Astrocyte of the cerebellum (primary cell): Measurements from ENCODE around the gene FAM151A.

Source experiments
- DNase-seq: peaks from one replicate; pipeline ENCODE4 v3.0.0-alpha.2; 2011; ENCODE audit warnings: low read depth
- H3K4me3 ChIP-seq: 2 replicates; pipeline ENCODE4 v1.5.1; 2011; ENCODE audit warnings: mild to moderate bottlenecking, low read depth, low read length, moderate library complexity
- CTCF ChIP-seq: IDR thresholded peaks from 2 replicates; pipeline ENCODE4 v1.5.1; 2012; ENCODE audit warnings: low read length, low read depth, moderate library complexity, mild to moderate bottlenecking; ENCODE audit errors: missing control alignments
- in situ Hi-C: cut with HindIII; loops from 2 replicates; pipeline ENCODE4 v1.10.0; 2017; ENCODE audit warnings: low sequenced_read_pairs

Gene FAM151A

GRCh38 chr1:54580856-54581550, 42.3 kb downstream of the FAM151A start:
- no peak for DNase-seq
- TF ChIP-seq CTCF: no peak
- no peak overlapping the region for H3K4me3 ChIP-seq
- in situ Hi-C loops: no loop called here

- no peak for DNase-seq
- no peak overlapping the region for H3K4me3 ChIP-seq
- in situ Hi-C loops: no loop called here
- no peak for TF ChIP-seq CTCF
Measured at GRCh38 chr1:54579337-54579781, 44.0 kb downstream of the FAM151A start.

- DNase-seq: peak; percentile 32
- no peak overlapping the region for H3K4me3 ChIP-seq
- no peak for TF ChIP-seq CTCF
- in situ Hi-C loops: no loop called here
Measured at GRCh38 chr1:54577612-54578011, 45.7 kb downstream of the FAM151A start.

GRCh38 chr1:54575605-54576290, 47.6 kb downstream of the FAM151A start:
- in situ Hi-C loops: no loop called here
- no peak for TF ChIP-seq CTCF
- no peak for DNase-seq
- no peak overlapping the region for H3K4me3 ChIP-seq

- TF ChIP-seq CTCF: no peak
- in situ Hi-C loops: no loop called here
- H3K4me3 ChIP-seq: no peak overlapping the region
- no peak for DNase-seq
Measured at GRCh38 chr1:54575161-54575560, 48.2 kb downstream of the FAM151A start.

- in situ Hi-C loops: no loop called here
Measured at GRCh38 chr1:54574158-54574778, 49.1 kb downstream of the FAM151A start.

More at GRCh38 chr1:54574158-54574778, 49.1 kb downstream of the FAM151A start:
- H3K4me3 ChIP-seq: no peak overlapping the region
- no peak for TF ChIP-seq CTCF
- no peak for DNase-seq
